ENCODE data around the gene SPOCK1.

DNA sequence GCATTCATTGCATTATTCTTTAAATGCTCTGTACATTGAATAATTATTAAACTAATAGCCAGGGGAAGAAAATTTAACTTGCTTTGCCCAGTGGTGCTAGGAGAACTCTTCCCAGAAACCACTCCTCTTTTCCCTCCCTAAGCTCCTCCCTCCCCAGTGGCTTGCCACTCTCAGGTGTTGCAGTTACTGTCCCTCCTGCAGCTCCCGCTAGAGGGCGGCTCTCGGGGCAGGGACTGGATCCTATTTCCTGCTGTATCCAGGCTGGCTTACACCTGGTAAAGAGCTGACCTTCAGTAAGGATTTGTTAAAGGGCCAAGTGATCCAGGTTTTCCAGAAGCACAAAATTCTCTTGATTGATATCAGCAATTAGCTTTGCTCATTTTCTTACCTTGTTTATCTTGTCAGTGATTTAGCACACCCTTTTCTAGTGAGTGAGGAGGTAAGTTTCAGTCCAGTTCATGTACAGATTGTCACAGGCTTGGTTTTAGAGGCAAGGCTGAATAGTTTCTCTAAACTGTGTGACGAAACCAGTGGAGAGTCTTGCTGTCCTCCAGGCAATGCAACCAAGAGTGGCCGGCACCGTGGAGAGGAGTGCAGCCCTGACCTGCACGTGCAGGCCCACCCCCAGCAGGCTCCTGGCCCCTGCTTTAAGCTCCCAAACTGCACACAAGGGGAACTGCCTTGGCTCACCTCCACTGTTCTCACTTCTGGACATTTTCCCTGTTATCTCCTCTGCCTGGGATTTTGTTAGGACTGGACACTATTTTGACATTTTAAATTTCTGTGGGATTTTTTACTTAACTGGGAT is 423.8 kb downstream of the SPOCK1 start:
- TF ChIP-seq SP1 (IDR thresholded peaks at IDR 0.05) (no peak), CTCF (IDR thresholded peaks at IDR 0.05; ENCODE audit: low read depth, low read length, missing input control) (peak; percentile 25), YY1 (IDR thresholded peaks at IDR 0.05) (no peak)
- TF ChIP-seq, protein P1, sequence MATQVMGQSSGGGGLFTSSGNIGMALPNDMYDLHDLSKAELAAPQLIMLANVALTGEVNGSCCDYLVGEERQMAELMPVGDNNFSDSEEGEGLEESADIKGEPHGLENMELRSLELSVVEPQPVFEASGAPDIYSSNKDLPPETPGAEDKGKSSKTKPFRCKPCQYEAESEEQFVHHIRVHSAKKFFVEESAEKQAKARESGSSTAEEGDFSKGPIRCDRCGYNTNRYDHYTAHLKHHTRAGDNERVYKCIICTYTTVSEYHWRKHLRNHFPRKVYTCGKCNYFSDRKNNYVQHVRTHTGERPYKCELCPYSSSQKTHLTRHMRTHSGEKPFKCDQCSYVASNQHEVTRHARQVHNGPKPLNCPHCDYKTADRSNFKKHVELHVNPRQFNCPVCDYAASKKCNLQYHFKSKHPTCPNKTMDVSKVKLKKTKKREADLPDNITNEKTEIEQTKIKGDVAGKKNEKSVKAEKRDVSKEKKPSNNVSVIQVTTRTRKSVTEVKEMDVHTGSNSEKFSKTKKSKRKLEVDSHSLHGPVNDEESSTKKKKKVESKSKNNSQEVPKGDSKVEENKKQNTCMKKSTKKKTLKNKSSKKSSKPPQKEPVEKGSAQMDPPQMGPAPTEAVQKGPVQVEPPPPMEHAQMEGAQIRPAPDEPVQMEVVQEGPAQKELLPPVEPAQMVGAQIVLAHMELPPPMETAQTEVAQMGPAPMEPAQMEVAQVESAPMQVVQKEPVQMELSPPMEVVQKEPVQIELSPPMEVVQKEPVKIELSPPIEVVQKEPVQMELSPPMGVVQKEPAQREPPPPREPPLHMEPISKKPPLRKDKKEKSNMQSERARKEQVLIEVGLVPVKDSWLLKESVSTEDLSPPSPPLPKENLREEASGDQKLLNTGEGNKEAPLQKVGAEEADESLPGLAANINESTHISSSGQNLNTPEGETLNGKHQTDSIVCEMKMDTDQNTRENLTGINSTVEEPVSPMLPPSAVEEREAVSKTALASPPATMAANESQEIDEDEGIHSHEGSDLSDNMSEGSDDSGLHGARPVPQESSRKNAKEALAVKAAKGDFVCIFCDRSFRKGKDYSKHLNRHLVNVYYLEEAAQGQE (IDR thresholded peaks at IDR 0.05) = no peak
